GM18508 (cell line): ENCODE measurements around the gene NEURL1.

Experiments used
- ATAC-seq: cut with Tn5 transposase; IDR thresholded peaks from one replicate; pipeline ENCODE4 v1.9.1; 2021; ENCODE audit warnings: moderate number of reproducible peaks; ENCODE audit not compliant: insufficient read depth, unreplicated experiment

The NEURL1 gene

DNA sequence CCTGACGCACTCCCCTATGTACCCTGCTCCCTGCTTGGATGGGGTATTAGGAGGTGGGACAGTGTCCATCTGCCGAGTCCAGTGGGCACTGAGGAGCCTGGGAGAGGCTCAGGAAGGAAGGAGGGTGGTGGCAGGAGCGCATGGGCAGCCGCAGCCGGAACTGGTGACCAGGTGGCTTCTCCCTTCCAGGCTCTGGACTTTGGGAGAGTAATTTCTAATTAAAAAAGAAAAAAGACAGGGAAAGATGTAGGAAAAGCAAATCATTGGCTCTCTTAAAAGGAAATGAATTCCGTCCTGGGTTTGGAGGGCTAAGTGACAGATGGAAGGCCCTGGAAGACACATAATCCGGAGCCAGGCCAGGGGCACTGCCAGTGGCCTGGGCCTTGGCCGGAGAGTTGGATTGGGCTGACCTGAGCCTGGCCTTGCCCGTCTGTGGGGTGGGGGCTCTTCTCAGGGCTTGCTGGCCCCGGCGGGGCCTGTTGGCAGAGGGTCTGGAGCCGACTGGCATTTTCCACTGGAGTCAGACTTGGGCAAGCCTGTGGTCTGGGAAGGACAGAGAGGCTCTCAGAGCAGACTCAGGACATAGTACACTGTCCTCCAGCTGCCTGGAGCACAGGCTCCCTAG is 63.0 kb downstream of the NEURL1 start:
- no peak for ATAC-seq

DNA sequence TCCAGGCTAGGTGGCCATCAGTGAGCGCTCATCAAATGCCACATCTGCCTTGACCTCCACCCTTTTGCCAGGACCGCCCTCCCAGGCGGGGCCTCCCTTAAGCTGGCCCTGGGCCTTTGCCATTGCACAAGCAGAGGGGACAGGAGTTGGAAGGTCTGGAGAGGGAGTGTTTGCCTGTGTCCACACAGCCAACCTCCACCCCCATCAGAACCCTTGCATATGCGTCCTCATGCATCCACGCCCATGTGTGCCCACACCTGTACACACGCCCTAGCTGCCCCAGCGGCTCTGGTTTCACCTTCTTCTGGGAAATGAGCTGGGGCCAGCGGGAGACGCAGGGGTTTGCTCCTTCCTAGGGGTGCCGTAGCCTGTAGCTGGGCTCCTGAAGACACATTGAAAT is 64.0 kb downstream of the NEURL1 start:
- no peak for ATAC-seq

DNA sequence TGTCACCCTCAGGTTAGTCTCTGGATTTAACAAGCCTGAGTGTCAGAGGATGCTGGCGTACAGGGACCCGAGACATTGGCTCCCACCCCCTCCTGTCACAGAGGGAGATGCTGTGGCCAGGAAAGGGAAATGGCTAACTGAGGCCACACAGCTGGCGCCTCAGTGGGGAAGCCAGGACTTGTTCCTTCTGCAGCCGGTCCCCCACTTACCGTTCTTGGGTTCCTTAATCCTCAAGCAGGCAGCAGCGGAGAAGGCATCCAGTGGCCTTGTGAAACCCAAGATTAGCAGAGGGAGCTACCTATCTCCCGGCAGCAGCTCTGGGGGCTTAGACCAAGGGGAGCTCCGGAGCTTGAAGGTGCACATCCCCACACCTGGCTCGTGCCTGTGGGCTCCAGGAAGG is 65.4 kb downstream of the NEURL1 start:
- no peak for ATAC-seq

DNA sequence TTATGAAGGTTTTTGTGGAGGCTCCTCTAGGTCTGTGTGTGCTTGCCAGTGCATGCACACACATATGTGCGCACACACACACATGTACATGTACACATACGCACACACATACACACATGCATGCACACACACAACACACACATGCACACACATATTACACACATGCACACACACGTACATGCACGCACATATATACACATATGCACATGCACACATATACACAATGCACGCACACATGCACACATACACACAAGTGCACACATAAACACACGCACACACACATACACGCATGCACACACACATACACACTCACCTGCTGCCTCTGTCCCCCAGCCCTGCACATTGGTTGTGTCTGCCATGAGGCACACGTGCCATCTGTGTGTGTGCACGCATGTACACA is 66.3 kb downstream of the NEURL1 start:
- ATAC-seq: no peak

DNA sequence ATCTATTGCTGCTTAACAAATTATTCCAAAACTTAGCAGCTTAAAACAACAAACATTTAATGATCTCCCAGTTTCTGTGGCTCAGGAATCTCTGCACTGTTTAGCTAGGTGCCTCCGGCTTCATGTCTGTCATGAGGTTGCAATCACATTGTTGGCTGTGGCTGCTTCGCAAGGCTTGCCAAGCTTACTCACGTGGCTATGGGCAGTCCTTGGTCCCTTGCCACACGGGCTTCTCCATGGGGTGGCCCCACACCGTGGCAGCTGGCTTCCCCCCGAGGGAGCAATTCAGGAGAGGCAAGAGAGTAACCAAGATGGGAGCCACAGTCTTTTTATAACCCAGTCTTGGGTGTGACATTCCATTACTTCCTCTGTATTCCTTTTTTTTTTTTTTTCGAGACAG is 67.4 kb downstream of the NEURL1 start:
- ATAC-seq: no peak

DNA sequence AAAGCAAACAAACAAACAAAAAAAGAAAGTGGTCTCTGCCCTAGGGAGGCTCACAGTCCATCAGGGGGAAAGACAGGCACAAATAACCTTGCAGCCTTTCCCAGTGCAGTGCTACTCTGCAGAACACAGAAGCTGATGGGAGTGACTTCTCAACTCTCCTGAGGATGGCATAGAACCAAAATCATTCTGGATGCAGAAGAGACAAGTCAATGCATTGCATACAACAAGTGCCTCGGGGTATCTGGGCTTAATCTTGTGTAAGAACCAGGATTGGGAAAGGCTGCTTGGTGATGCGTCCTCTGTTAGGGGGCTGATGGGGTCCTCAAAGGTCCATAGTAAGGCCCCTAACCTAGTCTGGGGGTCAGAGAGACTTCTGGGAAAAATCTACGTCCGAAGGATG is 68.9 kb downstream of the NEURL1 start:
- ATAC-seq: no peak

DNA sequence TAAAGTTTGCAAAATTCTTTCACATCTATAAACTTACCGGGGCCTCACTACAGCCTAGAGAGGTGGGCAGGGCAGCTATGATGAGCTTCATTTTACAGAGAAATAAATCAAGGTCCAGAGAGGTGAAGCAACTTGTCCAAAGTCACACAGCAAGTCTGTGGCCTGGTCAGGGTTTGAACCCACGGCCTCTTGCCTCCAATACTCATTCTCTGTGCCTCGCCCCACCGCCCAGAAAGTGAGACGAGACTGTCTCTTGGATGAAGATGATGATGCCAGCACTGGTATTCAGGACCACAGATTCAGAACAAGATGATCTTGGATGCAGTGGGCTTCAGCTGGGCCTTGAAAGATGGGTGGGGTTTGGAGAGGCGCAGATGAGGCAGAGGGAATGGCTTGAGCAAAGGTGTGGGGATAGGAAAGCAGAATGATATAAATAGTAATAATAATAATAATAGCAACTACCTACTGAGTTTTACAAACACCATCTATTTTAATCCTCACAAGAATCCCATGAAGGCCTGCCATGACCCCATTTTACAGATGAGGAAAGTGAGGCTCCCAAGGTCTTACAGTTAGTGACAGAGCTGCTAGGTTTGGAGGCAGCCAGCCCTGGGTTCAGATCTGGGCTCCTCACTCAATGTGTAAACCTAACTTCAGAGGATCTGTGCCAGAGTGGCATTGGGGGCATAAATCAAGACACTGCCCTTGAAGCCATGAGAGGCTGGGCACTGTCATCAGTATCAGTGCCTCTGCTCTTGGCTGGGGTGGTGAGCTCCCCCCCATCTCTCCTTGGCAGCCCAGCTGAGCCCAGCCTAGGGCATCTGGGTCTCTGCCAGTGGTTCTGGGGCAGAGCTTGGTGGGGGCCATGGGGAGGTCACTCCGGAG is 70.0 kb downstream of the NEURL1 start:
- no peak for ATAC-seq

DNA sequence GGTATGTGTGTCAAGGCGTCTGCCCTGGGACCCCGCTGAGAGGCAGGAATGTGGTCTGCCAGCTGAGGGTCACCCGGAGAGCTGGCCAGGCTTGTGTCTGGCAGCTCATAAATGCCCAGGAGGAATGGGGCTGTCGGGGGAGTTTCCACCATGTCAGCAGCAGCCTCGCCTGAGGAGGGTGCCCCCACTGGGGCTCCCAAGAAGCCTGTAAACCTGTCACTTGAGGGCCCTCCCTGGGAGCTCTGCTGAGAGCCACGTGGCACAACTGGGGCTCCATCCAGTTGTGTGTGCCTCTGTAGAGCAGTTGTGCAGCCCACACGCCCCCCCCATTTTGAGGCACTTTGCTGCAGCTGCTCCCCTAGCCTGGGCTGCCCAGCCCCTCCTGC is 70.6 kb downstream of the NEURL1 start:
- no peak for ATAC-seq

DNA sequence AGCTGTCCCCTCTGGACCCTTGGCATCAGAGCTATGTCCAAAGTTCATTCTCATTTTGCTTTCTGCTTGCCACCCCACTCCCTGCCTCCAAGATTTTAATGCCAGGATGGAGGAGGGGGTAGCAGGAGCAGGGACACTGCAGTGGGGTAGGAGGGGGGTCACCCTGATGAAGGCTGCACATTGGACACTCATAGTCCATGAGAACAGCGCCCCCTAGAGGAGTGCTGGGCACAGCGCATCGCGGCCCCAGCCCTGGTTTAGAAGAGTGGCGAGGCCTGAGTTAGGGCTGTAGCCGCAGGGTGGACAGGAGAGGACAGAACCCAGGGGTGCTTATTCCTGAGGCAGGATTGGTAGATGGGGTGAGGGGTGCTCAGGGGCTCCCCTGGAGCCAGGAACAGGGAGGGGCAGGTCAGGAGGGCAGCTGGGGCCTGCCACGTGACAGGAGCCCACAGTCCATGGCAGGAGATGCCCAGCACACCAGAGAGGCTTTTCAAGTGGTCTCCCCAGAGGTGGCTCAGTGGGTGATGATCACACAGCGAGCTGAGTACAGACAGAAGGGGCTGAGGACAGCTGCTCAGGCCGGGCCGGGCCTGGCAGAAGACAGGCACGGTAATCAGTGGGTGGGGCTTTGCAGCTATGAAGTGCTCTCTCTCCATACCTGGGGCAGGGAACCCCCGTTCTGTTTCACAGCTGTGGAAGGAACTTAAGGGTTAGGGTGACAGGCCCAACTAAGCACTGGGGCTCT is 71.4 kb downstream of the NEURL1 start:
- ATAC-seq: no peak

DNA sequence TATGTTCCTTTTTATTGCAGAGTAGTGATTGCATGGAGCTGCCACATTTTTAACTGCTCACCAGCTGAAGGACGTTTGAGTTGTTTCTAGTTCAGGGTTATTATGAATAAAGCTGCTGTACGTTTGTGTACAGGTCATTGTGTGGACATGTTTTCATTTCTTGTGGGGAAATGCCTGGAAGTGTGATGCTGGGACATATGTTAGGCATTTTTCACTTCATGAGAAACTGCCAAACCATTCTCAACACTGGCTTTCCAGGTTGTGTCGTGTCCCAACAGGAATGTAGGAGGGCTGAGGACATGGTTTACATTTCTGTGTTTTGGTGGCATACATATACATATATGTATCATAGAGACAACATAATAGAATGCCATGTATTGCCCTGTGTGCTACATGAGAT is 73.0 kb downstream of the NEURL1 start:
- ATAC-seq: no peak

DNA sequence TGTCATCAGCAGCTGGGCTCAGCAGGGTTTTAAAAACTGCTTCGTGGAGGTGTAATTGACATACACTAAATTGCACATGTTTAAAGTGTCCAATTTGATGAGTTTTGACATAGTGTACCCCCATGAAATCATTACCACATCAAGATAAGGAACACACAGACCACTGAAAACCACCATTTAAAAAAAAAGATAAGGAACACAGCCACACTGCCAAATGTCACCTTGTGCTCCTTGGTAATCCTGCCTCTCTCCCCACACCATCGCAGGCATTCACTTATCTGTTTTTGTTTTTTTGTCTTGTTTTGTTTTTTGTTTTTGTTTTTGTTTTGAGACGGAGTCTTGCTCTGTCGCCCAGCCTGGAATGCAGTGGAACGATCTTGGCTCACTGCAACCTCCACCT is 75.0 kb downstream of the NEURL1 start:
- ATAC-seq: no peak

DNA sequence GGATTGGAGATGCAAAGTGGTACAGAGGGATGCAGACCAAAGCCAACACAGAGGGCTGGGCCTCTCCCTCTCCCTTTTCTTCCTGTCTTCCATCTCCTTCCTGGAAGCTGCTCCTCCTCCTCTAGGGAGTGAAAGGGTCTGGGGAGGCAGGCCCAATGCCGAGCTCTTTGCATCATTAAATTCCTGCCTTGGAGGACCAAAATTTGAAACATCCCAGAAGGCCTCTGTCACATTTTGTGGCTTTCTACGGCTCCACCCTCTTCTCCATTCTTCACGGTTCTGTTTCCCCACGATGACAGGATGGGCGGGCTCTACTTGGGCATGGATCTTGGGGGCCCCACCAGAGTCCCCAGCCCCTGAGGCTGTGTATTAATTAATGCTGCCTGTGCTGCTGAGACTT is 76.4 kb downstream of the NEURL1 start:
- no peak for ATAC-seq

DNA sequence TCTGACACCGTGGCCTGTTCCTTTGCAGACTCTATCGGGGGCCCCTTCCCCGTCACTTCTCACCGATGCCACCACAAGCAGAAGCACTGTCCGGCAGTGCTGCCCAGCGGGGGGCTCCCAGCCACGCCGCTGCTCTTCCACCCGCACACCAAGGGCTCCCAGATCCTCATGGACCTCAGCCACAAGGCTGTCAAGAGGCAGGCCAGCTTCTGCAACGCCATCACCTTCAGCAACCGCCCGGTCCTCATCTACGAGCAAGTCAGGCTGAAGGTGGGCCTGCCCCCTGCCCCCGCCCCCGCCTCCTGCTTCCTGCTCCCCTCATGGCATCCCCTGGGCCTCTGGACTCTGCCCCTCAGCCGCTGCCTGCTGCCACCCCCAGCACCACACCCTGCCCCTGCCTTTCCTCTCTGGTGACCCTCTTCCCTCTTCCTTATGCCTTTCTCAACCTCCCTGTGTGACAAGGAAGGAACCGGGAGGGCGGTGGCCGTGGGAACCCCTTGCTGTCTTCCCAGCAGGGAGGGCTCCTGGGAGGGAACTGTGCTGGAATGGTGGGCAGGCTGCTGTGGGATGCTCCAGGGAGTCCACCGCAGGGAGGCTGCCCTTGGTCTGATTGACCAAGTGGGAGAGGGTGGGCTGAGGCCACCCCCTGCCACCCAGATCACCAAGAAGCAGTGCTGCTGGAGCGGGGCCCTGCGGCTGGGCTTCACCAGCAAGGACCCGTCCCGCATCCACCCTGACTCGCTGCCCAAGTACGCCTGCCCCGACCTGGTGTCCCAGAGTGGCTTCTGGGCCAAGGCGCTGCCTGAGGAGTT is 77.5 kb downstream of the NEURL1 start:
- no peak for ATAC-seq

DNA sequence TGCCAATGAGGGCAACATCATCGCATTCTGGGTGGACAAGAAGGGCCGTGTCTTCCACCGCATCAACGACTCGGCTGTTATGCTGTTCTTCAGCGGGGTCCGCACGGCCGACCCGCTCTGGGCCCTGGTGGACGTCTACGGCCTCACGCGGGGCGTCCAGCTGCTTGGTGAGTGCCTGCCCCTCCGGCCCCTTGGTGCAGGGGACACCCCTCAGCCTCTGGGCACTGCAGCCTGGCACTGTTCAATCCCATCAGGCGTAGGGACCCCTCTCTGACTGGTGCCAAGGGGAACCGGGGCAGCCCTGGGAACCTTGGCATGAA is 78.1 kb downstream of the NEURL1 start:
- no peak for ATAC-seq

DNA sequence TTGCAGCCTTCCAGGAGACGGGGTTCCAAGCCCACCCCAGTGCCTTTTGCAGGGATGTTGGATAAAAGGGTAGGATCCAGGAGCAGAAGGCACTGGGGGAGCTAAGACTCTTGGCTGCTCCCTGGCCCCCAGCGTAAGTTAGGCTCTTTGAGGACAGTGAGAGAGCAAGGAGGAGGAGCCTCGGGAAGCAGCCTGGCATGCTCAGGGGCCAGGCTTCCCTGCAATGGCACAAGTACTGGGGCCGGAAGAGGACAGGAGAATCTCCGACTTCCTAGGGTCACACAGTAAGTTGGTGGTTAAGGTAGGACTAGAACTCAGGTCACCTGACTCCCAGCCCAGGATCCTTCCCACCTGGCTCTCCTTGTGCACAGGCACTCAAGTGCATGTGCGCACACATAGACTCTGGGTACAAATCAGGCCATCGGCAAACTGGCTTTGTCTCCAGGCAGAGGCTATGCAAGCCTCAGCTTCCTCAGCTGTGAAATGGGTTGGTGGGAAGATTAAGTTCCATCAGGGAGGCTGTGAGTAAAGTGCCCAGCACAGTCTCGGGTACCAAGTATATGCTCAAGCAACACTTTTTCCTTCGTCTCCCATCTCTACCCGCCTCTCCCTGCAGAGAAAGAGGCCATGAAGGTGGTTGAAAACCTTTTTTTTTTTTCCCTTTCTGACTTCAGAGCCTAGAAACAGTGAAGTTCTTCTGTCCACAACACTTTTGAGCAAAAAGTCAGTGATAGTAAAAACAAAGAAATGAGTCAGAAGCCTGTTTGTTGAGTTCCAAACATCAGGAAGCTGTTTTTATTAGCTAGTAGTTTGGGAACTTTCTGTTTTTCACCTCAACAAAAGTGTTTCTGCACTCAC is 79.1 kb downstream of the NEURL1 start:
- ATAC-seq: no peak

DNA sequence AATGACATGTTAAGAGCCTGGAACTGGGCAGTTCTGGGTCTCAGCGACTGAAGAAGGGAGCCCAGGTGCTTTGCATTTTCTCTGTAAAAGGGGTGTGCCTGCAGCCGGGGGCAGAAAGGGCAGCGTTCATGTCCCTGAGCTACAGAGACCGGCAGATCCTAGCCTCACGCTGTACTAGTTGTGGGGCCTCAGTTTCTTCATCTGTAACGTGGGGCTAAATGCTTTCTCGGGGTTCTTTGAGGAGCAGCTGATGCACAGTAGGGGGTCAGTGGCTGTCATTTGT is 79.6 kb downstream of the NEURL1 start:
- no peak for ATAC-seq

DNA sequence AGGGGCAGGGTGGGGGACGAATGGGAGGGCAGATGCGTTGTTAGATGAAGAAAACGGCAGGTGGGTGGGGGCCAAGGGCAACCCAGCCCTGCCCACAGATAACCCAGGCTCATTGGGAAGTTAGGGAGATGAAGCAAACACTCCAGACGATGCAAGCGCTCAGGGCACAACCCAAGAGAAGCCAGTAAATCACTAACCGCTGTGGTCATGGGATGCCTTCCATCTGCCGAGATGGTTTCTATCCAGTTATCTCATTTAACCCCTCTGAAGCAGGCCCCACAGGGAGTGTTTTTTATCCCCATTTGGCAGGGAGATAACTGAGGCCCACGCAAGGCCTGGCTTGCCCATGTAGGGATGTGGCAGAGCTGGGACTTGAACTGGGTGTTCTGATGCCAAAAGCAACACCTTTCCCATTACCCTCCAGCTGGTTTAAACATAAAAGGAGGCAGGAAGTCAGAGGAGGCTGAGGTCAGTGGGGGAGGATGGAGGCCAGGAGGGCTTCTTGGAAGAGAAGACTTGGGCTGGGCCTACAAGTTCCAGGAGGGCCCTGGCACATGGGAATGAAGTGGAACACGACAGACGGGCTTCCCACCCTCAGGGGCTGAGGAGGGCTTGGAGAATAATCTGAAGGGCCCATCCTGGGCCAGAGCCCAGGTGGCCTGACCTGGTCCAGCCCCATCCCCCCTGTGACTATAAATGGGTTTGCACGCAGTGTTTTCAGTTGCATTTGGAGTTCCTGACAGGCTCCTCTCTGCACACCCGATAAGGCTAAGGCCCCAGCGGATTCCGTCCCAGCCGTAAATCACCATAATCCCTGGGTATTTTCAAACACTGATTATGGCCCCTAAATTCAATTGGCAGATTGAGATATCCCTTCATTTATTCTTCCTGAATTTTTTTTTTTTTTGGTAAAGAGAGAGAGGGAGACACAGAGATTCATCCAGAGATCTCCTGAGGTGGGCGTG is 80.9 kb downstream of the NEURL1 start:
- ATAC-seq: no peak

DNA sequence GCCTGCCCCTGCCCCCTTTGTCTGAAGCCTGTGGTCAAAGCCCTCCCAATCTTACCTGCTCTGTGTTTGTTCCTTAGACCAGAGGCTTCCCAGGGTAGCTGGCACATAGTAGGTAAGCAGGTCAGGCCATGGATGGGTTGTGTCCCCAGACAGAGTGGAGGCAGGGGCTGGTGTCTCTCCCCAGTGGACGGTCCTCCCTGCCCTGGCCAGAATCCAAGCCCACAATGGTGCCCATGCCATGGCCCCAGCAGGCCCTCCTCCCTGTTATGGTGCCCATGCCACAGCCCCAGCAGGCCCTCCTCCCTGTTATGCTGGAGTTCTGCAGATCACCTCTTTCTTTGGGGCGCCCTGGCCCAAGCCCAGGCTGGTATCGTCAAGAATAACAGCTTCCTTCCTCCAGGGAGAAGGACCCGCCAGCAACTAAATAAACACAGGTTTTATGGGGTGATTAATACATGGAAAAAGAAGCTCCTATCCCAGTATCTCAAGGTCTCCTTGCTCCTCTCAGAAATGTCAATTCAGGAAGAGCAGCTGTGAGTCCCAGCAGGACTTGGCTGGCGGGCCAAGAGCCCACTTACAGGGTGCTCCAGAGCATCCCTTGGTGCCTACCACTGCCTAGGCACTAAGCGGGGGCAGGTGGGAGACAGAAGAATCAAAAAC is 82.0 kb downstream of the NEURL1 start:
- ATAC-seq: no peak
